K562 treated with DMSO at 1 percent for 12 hours (cell line): ENCODE data around the gene ORMDL3. TPM values are rescaled to one million over a fixed set of nuclear protein-coding genes. Genes with fewer than 3 reads are reported as not detected.

Source experiments
- total RNA-seq: library from RNA; unstranded; fragments of 300-600 nt; gene quantifications from 2 replicates; pipeline ENCODE4 v1.2.3, GENCODE V29; 2022; ENCODE audit not compliant: insufficient read depth

Gene ORMDL3, protein sequence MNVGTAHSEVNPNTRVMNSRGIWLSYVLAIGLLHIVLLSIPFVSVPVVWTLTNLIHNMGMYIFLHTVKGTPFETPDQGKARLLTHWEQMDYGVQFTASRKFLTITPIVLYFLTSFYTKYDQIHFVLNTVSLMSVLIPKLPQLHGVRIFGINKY
- 20.5 and 42.5 TPM in 2 replicates for total RNA-seq

GRCh38 chr17:39927101-39927928 lies at the start of gene ORMDL3, which contains the start of gene LRRC3C:
ORMDL3 (minus strand) TSS chr17:39927601; CDS start chr17:39924203, 3,398 bp downstream.
LRRC3C (plus strand) TSS chr17:39927732; CDS start chr17:39941524, 13,792 bp downstream.

DNA sequence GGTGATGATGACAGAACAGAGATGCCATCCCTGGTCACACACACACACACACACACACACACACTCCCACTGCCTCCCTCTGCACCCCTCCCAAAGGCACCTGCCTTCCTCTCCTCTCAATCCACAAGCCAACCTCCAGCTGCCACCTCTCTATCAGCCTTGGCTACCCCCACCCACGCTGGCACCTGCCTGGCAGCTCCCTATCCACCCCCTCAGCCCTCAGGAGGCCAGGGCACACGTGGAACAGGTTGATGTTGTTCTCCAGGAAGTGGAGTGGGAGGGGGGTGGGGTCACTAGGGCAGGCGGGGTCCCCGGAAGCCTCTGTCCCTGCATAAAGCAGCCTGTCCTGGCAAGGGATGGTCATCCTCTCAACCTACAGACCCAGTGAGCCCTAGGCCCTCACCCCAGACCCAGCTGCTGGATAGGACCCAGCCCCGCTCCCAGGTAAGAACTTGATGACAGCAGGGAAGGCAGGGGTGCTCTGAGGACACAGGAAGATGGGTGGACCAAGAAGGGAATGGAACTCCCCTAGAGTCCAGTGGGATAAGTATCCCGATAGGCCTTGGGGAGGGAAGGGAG lies 35.3 kb upstream of the ORMDL3 start, which contains the start of gene GSDMA:
Gene GSDMA, plus strand, starts transcription at position 363 of the 579 bp plus-strand sequence. CDS start 2,684 bp downstream, outside the sequence.

Other genes starting within 250 kb of the ORMDL3 start
- 7.0 and 15.8 TPM in 2 replicates for gene PGAP3, start 239.5 kb downstream of the ORMDL3 start, total RNA-seq
- 2.6 and 6.4 TPM in 2 replicates for gene ERBB2, start 227.5 kb downstream of the ORMDL3 start, total RNA-seq
- 97.0 and 128 TPM in 2 replicates for gene MIEN1, start 197.1 kb downstream of the ORMDL3 start, total RNA-seq
- gene GRB7, start 189.7 kb downstream of the ORMDL3 start, total RNA-seq, result 5.5 and 7.7 TPM in 2 replicates
- gene IKZF3, start 63.3 kb downstream of the ORMDL3 start, total RNA-seq, result 0.47 TPM in 1 of 2 replicates, not detected in the other
- gene ZPBP2, start 59.4 kb downstream of the ORMDL3 start, total RNA-seq, result not detected in 2 replicates
- gene GSDMB, start 9.0 kb downstream of the ORMDL3 start, total RNA-seq, result 4.8 and 13.7 TPM in 2 replicates
- gene LRRC3C, start 131 bp upstream of the ORMDL3 start, total RNA-seq, result not detected in 2 replicates
- not detected in 2 replicates for gene GSDMA, start 35.4 kb upstream of the ORMDL3 start, total RNA-seq
- gene PSMD3, start 53.2 kb upstream of the ORMDL3 start, total RNA-seq, result 155 and 233 TPM in 2 replicates
- not detected in 2 replicates for gene CSF3, start 87.8 kb upstream of the ORMDL3 start, total RNA-seq
- gene MED24, start 126.8 kb upstream of the ORMDL3 start, total RNA-seq, result 51.2 and 88.5 TPM in 2 replicates
- gene THRA, start 135.4 kb upstream of the ORMDL3 start, total RNA-seq, result 9.5 and 19.3 TPM in 2 replicates
- gene NR1D1, start 173.0 kb upstream of the ORMDL3 start, total RNA-seq, result 3.3 and 4.5 TPM in 2 replicates
- gene MSL1, start 194.4 kb upstream of the ORMDL3 start, total RNA-seq, result 16.3 and 47.9 TPM in 2 replicates
- gene CASC3, start 212.9 kb upstream of the ORMDL3 start, total RNA-seq, result 26.8 and 47.2 TPM in 2 replicates
- gene RAPGEFL1, start 249.9 kb upstream of the ORMDL3 start, total RNA-seq, result 1.7 and 2.6 TPM in 2 replicates